Measurements from ENCODE around the gene TALDO1. TPM values are rescaled to one million over a fixed set of nuclear protein-coding genes. Genes with fewer than 3 reads are reported as not detected.

The TALDO1 gene
- total RNA-seq, 1 donor from 2014 or later = 86.7 TPM

Other genes with a start within 250 kb of the TALDO1 start
- gene RNH1, start 240.2 kb upstream of the TALDO1 start, total RNA-seq = 165 and 169 TPM in 2 replicates
- 45.4 and 47.3 TPM in 2 replicates for gene HRAS, start 211.9 kb upstream of the TALDO1 start, total RNA-seq
- 0.22 and 0.60 TPM in 2 replicates for gene LRRC56, start 209.9 kb upstream of the TALDO1 start, total RNA-seq
- gene LMNTD2, start 186.7 kb upstream of the TALDO1 start, total RNA-seq = 1.1 and 1.4 TPM in 2 replicates
- 13.5 and 18.1 TPM in 2 replicates for gene RASSF7, start 186.5 kb upstream of the TALDO1 start, total RNA-seq
- 11.6 and 16.9 TPM in 2 replicates for gene PHRF1, start 171.0 kb upstream of the TALDO1 start, total RNA-seq
- 7.6 and 10.9 TPM in 2 replicates for gene IRF7, start 131.5 kb upstream of the TALDO1 start, total RNA-seq
- gene CDHR5, start 122.5 kb upstream of the TALDO1 start, total RNA-seq = not detected in 2 replicates
- gene SCT, start 120.3 kb upstream of the TALDO1 start, total RNA-seq = not detected in 2 replicates
- not detected in 2 replicates for gene DRD4, start 110.2 kb upstream of the TALDO1 start, total RNA-seq
- 26.8 and 27.4 TPM in 2 replicates for gene DEAF1, start 52.2 kb upstream of the TALDO1 start, total RNA-seq
- 4.8 and 8.5 TPM in 2 replicates for gene TMEM80, start 51.6 kb upstream of the TALDO1 start, total RNA-seq
- gene EPS8L2, start 41.2 kb upstream of the TALDO1 start, total RNA-seq = 0.99 and 2.6 TPM in 2 replicates
- 17.0 and 21.4 TPM in 2 replicates for gene GATD1, start 30.0 kb downstream of the TALDO1 start, total RNA-seq
- gene CEND1, start 42.6 kb downstream of the TALDO1 start, total RNA-seq = under 0.01 TPM in 2 replicates
- gene SLC25A22, start 50.8 kb downstream of the TALDO1 start, total RNA-seq = 4.1 and 6.3 TPM in 2 replicates
- 3.7 and 4.8 TPM in 2 replicates for gene PIDD1, start 57.8 kb downstream of the TALDO1 start, total RNA-seq
- gene RPLP2, start 62.5 kb downstream of the TALDO1 start, total RNA-seq = 232 and 383 TPM in 2 replicates
- gene PNPLA2, start 71.5 kb downstream of the TALDO1 start, total RNA-seq = 33.3 and 50.6 TPM in 2 replicates
- 11.6 and 15.9 TPM in 2 replicates for gene CRACR2B, start 80.5 kb downstream of the TALDO1 start, total RNA-seq
- gene CD151, start 85.5 kb downstream of the TALDO1 start, total RNA-seq = 460 and 726 TPM in 2 replicates
- 246 and 284 TPM in 2 replicates for gene POLR2L, start 95.1 kb downstream of the TALDO1 start, total RNA-seq
- gene TSPAN4, start 95.4 kb downstream of the TALDO1 start, total RNA-seq = 79.8 and 182 TPM in 2 replicates
- gene CHID1, start 163.3 kb downstream of the TALDO1 start, total RNA-seq = 28.8 and 42.3 TPM in 2 replicates
- 23.1 and 26.0 TPM in 2 replicates for gene AP2A2, start 178.4 kb downstream of the TALDO1 start, total RNA-seq